ENCODE data around the gene RCC1. TPM values are rescaled to one million over a fixed set of nuclear protein-coding genes. Genes with fewer than 3 reads are reported as not detected.
"Not testable (repeated sequence)": the region's sequence is repeated elsewhere in the genome, so short reads cannot be mapped to it uniquely, and the experiment has no call there.

RCC1 gene
- total RNA-seq, 2 experiments from 2014 or later = 8.5 to 9.9 TPM

- ChIA-PET POLR2A (no interaction called here), CTCF (no interaction called here)
- Histone ChIP-seq H3K27ac (ENCODE audit: low read depth in 1 of 2, low read length in 2 of 2) (no peak overlapping the region), H3K27me3 (ENCODE audit: control insufficient read depth in 1 of 2, insufficient read depth in 2 of 2, low read length in 2 of 2) (no peaks in the 10 kb centered on the region), H3K4me3 (ENCODE audit: low read length) (no peak overlapping the region), H3K9me3 (ENCODE audit: control insufficient read depth in 1 of 2, insufficient read depth in 1 of 2, low read length in 2 of 2) (no peaks in the 10 kb centered on the region), H3K36me3 (ENCODE audit: insufficient read depth, low read length) (peaks cover 18% of the 10 kb centered on the region), H3K4me1 (ENCODE audit: insufficient read depth, low read length) (peaks cover 2% of the 10 kb centered on the region)
- intact Hi-C loops (cut with DNase I, micrococcal nuclease) = no loop called here
- Mint-ChIP-seq H3K27ac (no peak overlapping the region), H3K27me3 (no peaks in the 10 kb centered on the region), H3K4me3 (no peak overlapping the region), H3K9me3 (no peaks in the 10 kb centered on the region), H3K36me3 (ENCODE audit: low read depth) (peaks cover 35% of the 10 kb centered on the region), H3K4me1 (ENCODE audit: low read depth) (peaks cover 10% of the 10 kb centered on the region)
- ATAC-seq (ENCODE audit: poor library complexity) (no peak), DNase-seq (no peak)
- no peak for TF ChIP-seq CTCF (IDR thresholded peaks at IDR 0.05)
These were observed 47.3 kb upstream of the RCC1 start for GRCh38 chr1:28458237-28459228.

- POLR2A ChIA-PET = no interaction called here
- CTCF ChIA-PET = no interaction called here
- TF ChIP-seq CTCF (IDR thresholded peaks at IDR 0.05) = no peak
- no peaks in the 10 kb centered on the region for H3K27me3 Mint-ChIP-seq
- intact Hi-C loops (cut with DNase I, micrococcal nuclease) = no loop called here
- no peak overlapping the region for H3K4me3 ChIP-seq (ENCODE audit: low read length)
- no peaks in the 10 kb centered on the region for H3K27me3 ChIP-seq (ENCODE audit: control insufficient read depth in 1 of 2, insufficient read depth in 2 of 2, low read length in 2 of 2)
- peaks cover 45% of the 10 kb centered on the region for H3K36me3 ChIP-seq (ENCODE audit: insufficient read depth, low read length)
- no peaks in the 10 kb centered on the region for H3K4me1 Mint-ChIP-seq (ENCODE audit: low read depth)
- H3K27ac Mint-ChIP-seq = no peak overlapping the region
- ATAC-seq (ENCODE audit: poor library complexity) (no peak), DNase-seq (no peak)
- no peak overlapping the region for H3K27ac ChIP-seq (ENCODE audit: low read depth in 1 of 2, low read length in 2 of 2)
- no peaks in the 10 kb centered on the region for H3K9me3 Mint-ChIP-seq
- H3K36me3 Mint-ChIP-seq (ENCODE audit: low read depth) = peaks cover 46% of the 10 kb centered on the region
- no peaks in the 10 kb centered on the region for H3K4me1 ChIP-seq (ENCODE audit: insufficient read depth, low read length)
- no peaks in the 10 kb centered on the region for H3K9me3 ChIP-seq (ENCODE audit: control insufficient read depth in 1 of 2, insufficient read depth in 1 of 2, low read length in 2 of 2)
- no peak overlapping the region for H3K4me3 Mint-ChIP-seq
These were observed 39.5 kb upstream of the RCC1 start for GRCh38 chr1:28466226-28466778.

- Histone ChIP-seq H3K4me3 (ENCODE audit: low read length) (no peak overlapping the region), H3K27ac (ENCODE audit: low read depth in 1 of 2, low read length in 2 of 2) (no peak overlapping the region), H3K36me3 (ENCODE audit: insufficient read depth, low read length) (peaks cover 45% of the 10 kb centered on the region), H3K9me3 (ENCODE audit: control insufficient read depth in 1 of 2, insufficient read depth in 1 of 2, low read length in 2 of 2) (no peaks in the 10 kb centered on the region), H3K27me3 (ENCODE audit: control insufficient read depth in 1 of 2, insufficient read depth in 2 of 2, low read length in 2 of 2) (no peaks in the 10 kb centered on the region), H3K4me1 (ENCODE audit: insufficient read depth, low read length) (no peaks in the 10 kb centered on the region)
- CTCF ChIA-PET = no interaction called here
- Mint-ChIP-seq H3K4me1 (ENCODE audit: low read depth) (no peaks in the 10 kb centered on the region), H3K4me3 (no peak overlapping the region), H3K9me3 (no peaks in the 10 kb centered on the region), H3K27ac (no peak overlapping the region), H3K36me3 (ENCODE audit: low read depth) (peaks cover 40% of the 10 kb centered on the region), H3K27me3 (no peaks in the 10 kb centered on the region)
- no peak for TF ChIP-seq CTCF (IDR thresholded peaks at IDR 0.05)
- ATAC-seq (ENCODE audit: poor library complexity) (no peak), DNase-seq (no peak)
- intact Hi-C loops (cut with DNase I, micrococcal nuclease) = no loop called here
- POLR2A ChIA-PET = no interaction called here
These were observed 35.7 kb upstream of the RCC1 start for GRCh38 chr1:28470146-28470545.

GRCh38 chr1:28479497-28479896, 26.3 kb upstream of the RCC1 start:
- peaks cover 51% of the 10 kb centered on the region for H3K36me3 ChIP-seq (ENCODE audit: insufficient read depth, low read length)
- H3K4me3 ChIP-seq (ENCODE audit: low read length); H3K9me3 ChIP-seq (ENCODE audit: control insufficient read depth in 1 of 2, insufficient read depth in 1 of 2, low read length in 2 of 2); ATAC-seq (ENCODE audit: poor library complexity); H3K27ac ChIP-seq (ENCODE audit: low read depth in 1 of 2, low read length in 2 of 2); DNase-seq; H3K27me3 ChIP-seq (ENCODE audit: control insufficient read depth in 1 of 2, insufficient read depth in 2 of 2, low read length in 2 of 2); H3K9me3 Mint-ChIP-seq; H3K4me1 ChIP-seq (ENCODE audit: insufficient read depth, low read length); H3K27ac Mint-ChIP-seq; CTCF ChIA-PET; H3K4me3 Mint-ChIP-seq; H3K27me3 Mint-ChIP-seq; H3K4me1 Mint-ChIP-seq (ENCODE audit: low read depth); intact Hi-C loops (cut with DNase I, micrococcal nuclease): not testable (repeated sequence)
- peaks cover 63% of the 10 kb centered on the region for H3K36me3 Mint-ChIP-seq (ENCODE audit: low read depth)
- POLR2A ChIA-PET = interaction anchor here (0.6 kb wide), 1 partner anchor 10 kb away, joined by 3 read pairs; no protein-coding TSS in a partner anchor

Measured in CD4-positive, alpha-beta T cell (primary cell).